K562 (cell line): ENCODE results near the gene AP1M2. TPM values are rescaled to one million over a fixed set of nuclear protein-coding genes. Genes with fewer than 3 reads are reported as not detected.

Experiments used
- MEIS2 ChIP-seq: fragments of 450-650 bp; IDR thresholded peaks from 2 replicates; pipeline ENCODE4 v1.6.1; 2014; ENCODE audit warnings: mild to moderate bottlenecking; ENCODE audit not compliant: partially characterized antibody
- PML ChIP-seq: IDR thresholded peaks from 2 replicates; pipeline ENCODE4 v1.6.1; 2012; ENCODE audit warnings: low read length, inconsistent platforms
- POU5F1 ChIP-seq: fragments of 150-350 bp; IDR thresholded peaks from 2 replicates; pipeline ENCODE4 v1.6.1; 2014; ENCODE audit warnings: borderline replicate concordance, low read length, low read depth, mild to moderate bottlenecking; ENCODE audit not compliant: partially characterized antibody
- RBM25 ChIP-seq: fragments of 200-400 bp; formaldehyde crosslinking; IDR thresholded peaks from 2 replicates; pipeline ENCODE4 v1.6.1; 2018; ENCODE audit warnings: low read length, low read depth, moderate library complexity; ENCODE audit not compliant: severe bottlenecking
- SMAD4 ChIP-seq: fragments of 250-450 bp; sonication (Bioruptor Pico); conservative IDR thresholded peaks from 2 replicates; pipeline ENCODE4 v1.8.0; 2021; ENCODE audit warnings: inconsistent platforms, mild to moderate bottlenecking, moderate library complexity
- SMARCA5 ChIP-seq: fragments of 450-650 bp; IDR thresholded peaks from 2 replicates; pipeline ENCODE4 v1.6.1; 2016
- XRCC3 ChIP-seq: fragments of 450-650 bp; IDR thresholded peaks from 2 replicates; pipeline ENCODE4 v1.6.1; 2017; ENCODE audit warnings: mild to moderate bottlenecking, moderate library complexity
- ZC3H11A ChIP-seq: IDR thresholded peaks from 2 replicates; pipeline ENCODE4 v1.6.1; 2012; ENCODE audit warnings: low read depth, low read length, improper control_type of control experiment
- ZNF146 ChIP-seq: IDR thresholded peaks from one replicate; pipeline ENCODE4 v1.6.1; 2018; ENCODE audit warnings: missing compliant biosample characterization; ENCODE audit not compliant: unreplicated experiment
- ZNF395 ChIP-seq: fragments of 200-800 bp; sonication (Bioruptor generic); IDR thresholded peaks from 2 replicates; pipeline ENCODE4 v1.6.1; 2017; ENCODE audit warnings: missing genetic modification characterization, missing compliant biosample characterization
- polyA plus RNA-seq, 8 experiments: library from polyadenylated mRNA; depleted of rRNA in 4 of 8; stranded (reverse) in 5 of 8; unstranded in 3 of 8; fragments of >200 nt; fragmentation: Nextera tagmentation in 2 of 8; fragmentation: Illumina TruSeq in 1 of 8; extraction: Ambion mirVana in 2 of 8; extraction: Trizol in 1 of 8; gene quantifications; 2 replicates each; pipeline versions ENCODE4 v1.2.1 to v1.2.3, GENCODE V29; 2011 to 2014; ENCODE audit warnings: inconsistent platforms in 1 of 8, missing spikeins in 1 of 8
- total RNA-seq, 7 experiments: library from RNA; depleted of rRNA in 6 of 7; stranded (reverse); fragments of >200 nt in 6 of 7; fragmentation: Illumina TruSeq in 2 of 7; extraction: Trizol in 2 of 7; gene quantifications; 2 replicates each; pipeline versions ENCODE4 v1.2.1 to v1.2.3, GENCODE V29; 2011 to 2021; ENCODE audit warnings: low replicate concordance in 1 of 7
- TF ChIP-seq, protein P1 (sequence below): fragments of 450-650 bp; formaldehyde crosslinking; IDR thresholded peaks from 2 replicates; pipeline ENCODE4 v1.4.0; 2020; ENCODE audit warnings: mild to moderate bottlenecking, mixed read lengths

AP1M2 gene
- total and polyA plus RNA-seq, 9 of the 15 experiments (the other 6 are each of a cell fraction or from before 2014, with no cell fraction given) = 0.33 to 1.4 (median 0.89) TPM; not detected in 1

DNA sequence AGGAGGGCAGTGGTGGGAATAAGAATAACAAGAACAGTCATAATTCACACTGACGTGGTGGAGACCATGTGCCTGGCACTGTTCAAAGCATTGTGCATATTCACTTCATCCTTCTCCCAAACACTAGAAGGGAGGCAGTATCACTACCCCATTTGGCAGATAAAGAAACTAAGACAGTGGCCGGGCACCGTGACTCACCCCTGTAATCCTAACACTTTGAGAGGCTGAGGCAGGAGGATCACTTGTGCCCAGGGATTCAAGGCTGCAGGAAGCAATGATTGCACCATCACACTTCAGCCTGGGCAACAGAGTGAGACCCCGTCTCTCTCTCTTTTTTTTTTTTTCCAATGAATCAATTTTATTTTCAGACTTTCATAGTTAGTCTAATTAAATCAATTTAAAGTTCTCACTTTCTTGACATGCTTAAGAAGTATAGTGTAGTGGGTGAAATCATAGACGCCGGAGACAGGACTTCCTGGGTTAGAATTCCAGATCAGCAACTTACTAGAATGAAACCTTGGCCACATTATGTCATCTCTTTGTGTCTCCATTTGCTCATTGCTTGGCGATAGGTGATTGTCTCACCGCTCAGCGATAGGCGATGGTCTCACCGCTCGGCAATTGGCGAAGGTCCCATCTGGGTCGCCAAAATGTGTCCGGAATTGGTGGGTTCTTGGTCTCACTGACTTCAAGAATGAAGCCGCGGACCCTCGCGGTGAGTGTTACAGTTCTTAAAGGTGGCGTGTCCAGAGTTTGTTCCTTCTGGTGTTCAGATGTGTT lies 48.7 kb downstream of the AP1M2 start (continued):
- TF ChIP-seq, protein P1, sequence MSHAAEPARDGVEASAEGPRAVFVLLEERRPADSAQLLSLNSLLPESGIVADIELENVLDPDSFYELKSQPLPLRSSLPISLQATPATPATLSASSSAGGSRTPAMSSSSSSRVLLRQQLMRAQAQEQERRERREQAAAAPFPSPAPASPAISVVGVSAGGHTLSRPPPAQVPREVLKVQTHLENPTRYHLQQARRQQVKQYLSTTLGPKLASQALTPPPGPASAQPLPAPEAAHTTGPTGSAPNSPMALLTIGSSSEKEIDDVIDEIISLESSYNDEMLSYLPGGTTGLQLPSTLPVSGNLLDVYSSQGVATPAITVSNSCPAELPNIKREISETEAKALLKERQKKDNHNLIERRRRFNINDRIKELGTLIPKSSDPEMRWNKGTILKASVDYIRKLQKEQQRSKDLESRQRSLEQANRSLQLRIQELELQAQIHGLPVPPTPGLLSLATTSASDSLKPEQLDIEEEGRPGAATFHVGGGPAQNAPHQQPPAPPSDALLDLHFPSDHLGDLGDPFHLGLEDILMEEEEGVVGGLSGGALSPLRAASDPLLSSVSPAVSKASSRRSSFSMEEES = no peak
- TF ChIP-seq POU5F1 (no peak), SMARCA5 (0 out of 2 replicates have a peak, but pooled peaks have one; percentile 42), RBM25 (peak; percentile 61), XRCC3 (no peak), ZNF395 (CRISPR knock-in tag) (no peak), MEIS2 (no peak), ZNF146 (CRISPR knock-in tag) (no peak), ZC3H11A (no peak), PML (no peak), SMAD4 (CRISPR knock-in tag) (no peak)
